Fibroblast of lung (primary cell): ENCODE measurements around the gene CDKAL1.

Experiments used
- CTCF ChIP-seq, 2 donors: IDR thresholded peaks in 1 of 2; conservative IDR thresholded peaks in 1 of 2; 1 replicate in 1 of 2; 2 replicates in 1 of 2; pipeline ENCODE4 v1.5.1; 2011 to 2012; ENCODE audit warnings: low read length in 2 of 2, control low read depth in 1 of 2, inconsistent platforms in 1 of 2, low read depth in 1 of 2, mild to moderate bottlenecking in 1 of 2
- EZH2 ChIP-seq: IDR thresholded peaks from 2 replicates; pipeline ENCODE4 v1.5.1; 2012; ENCODE audit warnings: low read length, control low read depth, mild to moderate bottlenecking; ENCODE audit errors: missing control alignments

- TF ChIP-seq CTCF (conservative IDR thresholded peaks at IDR 0.05 in 1 of 2, IDR thresholded peaks at IDR 0.05 in 1 of 2; ENCODE audit: low read depth in 1 of 2, low read length in 2 of 2) (no peak), EZH2 (no peak)
Measured at GRCh38 chr6:20699402-20699801, 165.1 kb downstream of the CDKAL1 start.
